ENCODE data around the gene XIRP1.

- TF ChIP-seq CTCF (conservative IDR thresholded peaks at IDR 0.05) (no peak), ZFX (IDR thresholded peaks at IDR 0.05) (no peak)
Measured at GRCh38 chr3:39144748-39145380, 47.5 kb downstream of the XIRP1 start.
